HG03460 (cell line): ENCODE results near the gene SAFB2.
A peak's percentile ranks its signal among the peaks of the same experiment; 100 is the strongest.

Experiments
- ATAC-seq: cut with Tn5 transposase; IDR thresholded peaks from one replicate; pipeline ENCODE4 v1.9.1; 2021; ENCODE audit not compliant: unreplicated experiment

The SAFB2 gene

DNA sequence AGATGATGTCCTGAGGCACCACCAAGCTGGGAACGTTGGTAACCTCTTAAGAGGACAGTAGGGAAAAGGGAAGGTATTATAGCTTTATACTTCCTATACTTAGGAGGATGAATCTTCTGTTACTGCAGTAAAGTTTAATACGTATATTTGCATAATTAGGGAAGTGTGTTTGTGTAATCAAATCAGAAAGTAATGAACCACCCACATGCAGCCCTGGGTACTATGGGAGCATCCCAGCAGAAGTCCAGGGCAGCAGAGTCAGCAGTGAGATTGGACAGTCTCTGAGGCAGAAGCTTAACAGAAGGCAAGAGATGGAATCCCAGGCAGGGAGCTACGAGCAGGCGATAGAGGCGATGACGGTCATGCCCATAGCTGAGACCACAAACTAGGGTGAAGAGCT lies 12.9 kb upstream of the SAFB2 start:
- no peak for ATAC-seq

DNA sequence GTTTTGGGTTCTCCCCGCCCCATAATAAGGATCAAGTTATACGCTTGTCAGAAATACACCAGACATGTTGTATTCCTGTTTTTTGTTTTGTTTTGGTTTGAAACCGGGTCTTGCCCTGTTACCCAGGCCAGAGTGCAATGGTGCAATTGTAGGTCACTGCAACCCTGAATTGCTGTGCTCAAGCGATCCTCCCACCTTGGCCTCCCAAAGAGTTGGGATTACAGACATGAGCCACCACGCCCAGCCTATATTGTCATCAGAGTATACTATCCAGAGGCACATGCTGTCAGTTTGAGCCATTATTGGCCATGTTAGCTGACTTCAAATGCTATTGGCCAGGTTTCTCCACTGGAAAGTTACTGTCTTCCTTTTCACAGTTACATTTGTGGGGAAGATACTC lies 10.1 kb upstream of the SAFB2 start:
- ATAC-seq: no peak

DNA sequence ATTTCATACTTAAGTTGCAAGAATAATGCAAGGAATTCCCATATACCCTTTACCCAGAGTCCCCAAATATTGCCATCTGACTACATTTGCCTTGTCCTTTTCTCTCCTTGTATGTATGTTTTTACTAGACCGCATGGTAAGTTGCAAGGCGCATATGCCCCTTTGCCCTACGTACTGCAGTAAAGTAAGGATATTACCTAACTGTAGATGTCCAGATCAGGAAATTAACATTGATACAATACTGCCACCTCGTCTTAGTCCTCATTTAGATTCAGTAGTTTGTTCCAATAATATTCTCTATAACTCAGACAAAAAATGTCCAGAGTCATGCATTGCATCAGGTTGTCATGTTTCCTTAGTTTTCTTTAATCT lies 9.7 kb upstream of the SAFB2 start:
- ATAC-seq: no peak

DNA sequence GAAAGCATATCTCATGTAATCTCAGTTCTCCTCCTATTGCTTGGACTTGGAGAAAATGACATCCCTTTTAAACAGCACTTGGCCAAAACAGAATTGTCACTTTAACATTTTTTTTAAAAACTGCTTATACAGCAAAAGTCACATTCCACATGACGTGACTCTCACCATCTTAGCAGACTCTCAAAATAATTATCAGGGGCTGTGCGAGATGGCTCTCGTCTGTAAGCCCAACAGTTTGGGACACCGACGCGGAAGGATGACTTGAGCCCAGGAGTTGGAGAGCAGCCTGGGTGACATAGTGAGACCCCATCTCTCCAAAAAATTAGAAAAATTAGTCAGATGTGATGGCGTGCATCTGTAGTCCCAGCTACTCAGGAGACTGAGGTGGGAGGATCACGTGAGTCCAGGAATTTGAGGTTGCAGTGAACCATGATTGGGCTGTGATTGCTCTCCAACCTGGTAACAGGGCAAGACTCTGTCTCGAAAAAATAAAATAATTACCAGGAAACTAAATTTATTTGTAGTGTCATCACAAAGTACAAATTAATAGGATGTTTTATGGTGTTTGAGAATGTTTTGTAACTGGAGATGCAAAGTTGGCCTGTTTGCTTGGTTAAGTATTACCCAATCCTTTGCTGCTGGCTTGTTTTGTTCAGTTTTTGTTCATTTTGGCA lies 9.1 kb upstream of the SAFB2 start:
- ATAC-seq: no peak

DNA sequence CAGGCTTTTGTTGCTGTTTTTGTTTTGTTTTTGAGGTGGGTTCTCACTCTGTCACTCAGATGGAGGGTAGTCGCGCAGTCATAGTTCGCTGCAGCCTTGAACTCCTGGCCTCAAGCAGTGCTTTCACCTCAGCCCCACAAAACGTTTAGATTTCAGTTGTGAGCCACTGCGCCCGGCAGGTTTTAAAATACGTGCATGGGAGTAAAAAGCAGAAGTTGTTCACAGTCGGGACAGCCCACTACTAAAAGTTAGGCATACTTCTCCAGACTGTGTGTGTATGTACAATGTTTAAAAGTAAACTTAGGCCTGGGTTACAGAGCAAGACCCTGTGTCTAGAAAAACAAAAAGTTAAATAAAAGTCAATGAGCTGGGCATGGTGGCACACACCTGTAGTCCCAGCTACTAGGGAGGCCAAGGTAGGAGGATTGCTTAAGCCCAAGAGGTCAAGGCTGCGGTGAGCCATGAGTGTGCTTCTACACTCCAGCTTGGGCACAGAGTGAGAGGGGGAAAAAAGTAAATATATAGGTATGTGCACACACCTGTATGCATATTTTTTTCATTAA lies 6.4 kb upstream of the SAFB2 start:
- ATAC-seq: no peak

DNA sequence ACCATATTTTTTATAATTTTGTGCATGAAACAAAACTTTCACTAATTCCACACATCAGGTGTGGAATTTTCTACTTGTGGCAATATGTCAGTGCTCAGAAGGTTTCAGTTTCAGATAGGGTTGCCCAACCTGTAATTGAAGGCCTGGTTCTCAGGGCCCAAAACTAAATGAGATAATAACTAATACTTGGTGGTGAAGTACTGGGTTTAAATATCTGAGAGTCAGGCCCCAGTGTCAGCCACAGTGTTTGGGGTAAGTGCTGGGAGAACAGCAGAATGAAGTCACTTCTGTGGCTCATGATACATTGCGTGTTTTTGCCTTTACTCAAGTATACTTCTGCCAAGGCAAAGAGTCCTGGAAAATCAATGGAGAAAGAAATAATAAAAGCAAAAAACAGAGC lies 5.9 kb upstream of the SAFB2 start:
- no peak for ATAC-seq

DNA sequence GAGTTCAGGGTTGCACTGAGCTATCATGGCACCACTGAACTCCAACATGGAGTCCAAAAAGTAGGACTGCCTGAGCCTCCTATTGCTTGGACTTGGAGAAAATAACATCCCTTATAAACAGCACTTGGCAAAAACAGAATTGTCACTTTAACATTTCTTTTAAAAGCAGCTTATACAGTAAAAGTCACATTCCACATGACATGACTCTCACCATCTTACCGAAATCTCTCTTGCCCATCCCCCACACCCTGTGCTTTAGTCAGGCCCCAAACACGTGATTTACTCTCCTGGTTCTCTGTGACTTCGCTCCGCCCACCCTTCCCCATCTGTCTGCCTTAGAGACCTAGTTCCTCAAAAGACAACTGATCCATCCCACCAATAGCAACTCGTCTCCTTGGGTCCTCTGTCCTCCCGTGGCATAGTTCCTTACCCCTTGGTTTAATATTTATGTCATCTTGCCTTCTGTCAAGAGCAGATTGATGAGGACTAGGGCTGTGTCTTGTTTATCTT lies 4.9 kb upstream of the SAFB2 start:
- no peak for ATAC-seq

DNA sequence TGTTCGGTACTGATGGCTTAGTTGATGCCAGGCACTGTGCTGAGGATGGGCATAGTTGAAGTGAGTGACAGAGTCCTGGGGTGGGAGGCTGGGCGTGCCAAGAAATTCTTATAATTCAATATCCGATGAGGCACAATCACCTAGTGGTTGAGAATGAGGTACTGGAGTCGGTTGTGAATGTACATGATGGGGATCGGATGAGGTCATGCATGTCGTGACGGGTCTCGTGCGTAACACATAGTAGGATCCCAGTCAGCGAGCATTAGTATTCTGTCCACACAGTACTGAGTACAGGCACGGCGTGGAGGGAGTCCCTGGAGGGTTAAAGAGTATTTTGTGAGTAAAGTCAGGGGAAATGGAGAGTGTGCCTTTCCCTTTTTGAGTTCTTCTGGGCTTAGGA lies 3.1 kb upstream of the SAFB2 start:
- no peak for ATAC-seq

DNA sequence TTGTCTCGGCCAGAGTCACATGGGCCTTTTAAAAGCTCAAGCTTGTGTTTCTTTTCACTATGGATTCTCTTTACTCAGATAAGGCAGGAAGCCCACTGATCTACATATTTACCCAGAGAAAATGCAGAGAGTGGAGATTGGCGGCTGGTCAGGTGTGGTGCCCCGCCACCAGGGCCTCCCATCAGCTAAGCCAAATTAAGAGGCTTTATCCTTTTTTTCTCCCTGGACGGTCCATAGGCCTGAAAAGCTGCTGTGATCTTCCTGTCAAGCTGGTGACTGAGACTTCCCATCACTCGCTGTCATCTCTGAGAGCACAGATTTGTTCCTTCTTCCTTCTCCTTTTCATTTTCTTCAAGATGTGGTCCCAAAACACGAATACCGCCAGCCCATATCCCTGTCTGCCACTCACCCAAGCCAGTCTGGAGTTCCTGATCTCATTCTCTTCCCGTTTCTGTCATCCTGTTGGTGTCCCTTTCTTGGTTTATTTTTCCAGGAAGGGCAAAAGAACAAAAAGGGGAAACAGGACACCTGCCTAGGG lies 2.2 kb upstream of the SAFB2 start:
- ATAC-seq: no peak

DNA sequence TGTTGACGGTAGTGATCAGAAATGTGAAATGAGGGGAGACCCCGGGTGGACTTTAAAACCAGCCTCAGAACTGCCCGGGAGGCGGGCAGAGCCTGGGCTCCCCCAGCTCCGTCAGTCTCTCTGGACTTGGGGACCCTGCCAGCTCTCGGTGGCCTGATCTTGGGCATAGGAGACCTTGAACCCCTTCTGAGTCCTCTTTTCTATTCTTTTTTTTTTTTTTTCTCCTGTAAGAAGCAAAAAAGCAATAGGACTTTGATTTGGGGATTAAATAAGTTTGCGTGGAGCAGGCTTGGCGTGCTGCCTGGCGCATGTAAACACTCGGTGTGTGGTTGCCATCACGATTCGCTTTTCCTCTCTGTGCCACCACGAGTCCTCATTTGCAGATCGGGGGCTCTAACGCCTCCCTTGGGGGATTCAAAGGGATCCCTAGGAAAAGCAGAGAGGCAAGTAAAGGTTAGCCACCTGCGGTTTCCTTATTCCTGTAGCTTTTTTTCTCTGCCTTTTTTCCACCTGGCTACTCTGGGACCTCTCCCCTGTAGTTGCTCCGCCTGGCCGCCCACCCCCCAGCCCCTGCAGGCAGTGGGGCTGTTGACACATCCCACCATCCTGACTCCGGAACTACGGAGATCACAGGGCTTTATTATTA lies 1.6 kb upstream of the SAFB2 start:
- ATAC-seq: no peak

DNA sequence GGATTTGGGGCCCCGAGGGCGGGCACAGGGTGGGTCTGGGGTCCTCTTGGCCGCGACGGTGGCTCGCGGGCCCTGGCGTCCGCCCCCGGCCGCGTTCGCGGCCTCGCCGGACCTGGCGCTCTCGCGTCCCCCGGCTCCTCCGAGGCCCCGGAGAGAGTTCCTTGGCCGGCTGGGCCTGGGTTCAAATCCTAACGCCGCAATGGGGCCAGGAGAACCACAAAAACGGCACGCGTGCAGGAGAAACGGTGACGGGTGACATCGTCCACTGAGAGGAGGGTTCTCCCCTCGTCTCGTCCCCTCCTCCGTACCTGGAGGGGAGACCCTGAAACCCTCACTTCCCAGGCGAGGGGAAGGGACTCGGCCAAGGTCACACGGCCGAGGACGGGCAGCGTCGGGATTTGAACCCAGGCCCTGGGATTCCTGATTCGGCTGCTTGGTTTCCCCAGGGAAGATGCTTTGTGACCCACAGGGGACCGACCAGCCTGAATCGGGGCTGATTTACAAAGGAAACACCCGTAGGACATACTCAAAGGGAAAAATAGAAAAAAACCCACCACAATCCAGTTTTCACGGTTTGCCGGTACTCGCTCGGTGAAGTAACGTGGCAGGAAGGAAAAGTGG lies 931 bp upstream of the SAFB2 start:
- ATAC-seq: peak; percentile 4

DNA sequence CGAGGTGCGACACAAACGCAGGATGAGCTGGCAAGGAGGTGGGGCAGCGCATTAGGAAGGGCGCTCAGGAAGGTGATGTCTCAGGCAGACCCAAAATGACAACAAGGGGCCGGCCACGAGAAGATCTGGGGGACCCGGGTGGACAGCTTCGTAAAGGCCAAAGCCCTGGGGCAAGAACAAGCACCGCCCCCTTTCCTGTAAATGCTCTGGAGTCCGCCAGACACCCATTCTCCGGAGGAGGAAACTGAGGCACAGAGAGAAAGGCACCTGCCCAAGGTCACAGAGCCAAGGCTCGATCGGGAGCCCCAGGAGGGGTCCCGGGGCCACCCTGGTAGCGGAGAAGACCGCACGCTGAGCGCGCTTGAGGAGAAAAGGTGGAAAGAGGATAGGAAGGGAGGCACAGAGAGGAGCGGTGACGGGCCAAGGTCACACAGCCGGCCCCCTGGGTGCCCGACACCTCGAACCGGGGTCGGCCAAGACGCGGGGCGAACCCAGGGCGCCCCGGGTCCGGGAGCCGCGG lies 571 bp downstream of the SAFB2 start:
- ATAC-seq: peak; percentile 5

DNA sequence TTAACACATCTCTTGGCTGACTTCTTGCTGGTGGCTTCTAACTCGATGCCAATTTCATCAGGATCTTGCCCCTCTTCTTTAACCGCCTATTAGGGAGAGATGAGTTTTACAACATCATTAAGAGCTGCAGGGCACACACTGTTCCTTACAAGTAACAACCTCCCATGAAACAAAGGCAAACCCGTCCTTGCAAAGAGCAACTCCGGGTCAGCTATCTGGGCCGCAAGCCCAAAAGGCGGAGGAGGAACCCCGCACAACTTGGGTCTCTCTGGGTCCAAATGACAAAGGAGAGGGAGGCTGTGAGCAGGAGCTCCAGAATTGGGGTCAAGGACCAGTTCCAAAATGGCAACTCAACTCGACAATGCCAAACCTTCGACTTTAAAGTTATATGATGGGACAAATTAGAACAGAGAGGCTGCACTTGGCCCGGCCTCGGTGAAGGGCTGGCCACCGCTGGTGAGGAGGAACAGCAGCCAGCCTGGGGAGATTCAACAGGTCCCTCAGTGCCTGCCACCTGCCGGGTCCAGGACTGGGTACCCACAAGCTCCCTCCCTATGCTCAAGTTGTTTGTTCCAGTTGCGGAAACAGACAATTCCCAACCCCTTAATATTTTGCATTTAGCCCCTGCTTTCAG lies 1.1 kb downstream of the SAFB2 start:
- ATAC-seq: no peak

DNA sequence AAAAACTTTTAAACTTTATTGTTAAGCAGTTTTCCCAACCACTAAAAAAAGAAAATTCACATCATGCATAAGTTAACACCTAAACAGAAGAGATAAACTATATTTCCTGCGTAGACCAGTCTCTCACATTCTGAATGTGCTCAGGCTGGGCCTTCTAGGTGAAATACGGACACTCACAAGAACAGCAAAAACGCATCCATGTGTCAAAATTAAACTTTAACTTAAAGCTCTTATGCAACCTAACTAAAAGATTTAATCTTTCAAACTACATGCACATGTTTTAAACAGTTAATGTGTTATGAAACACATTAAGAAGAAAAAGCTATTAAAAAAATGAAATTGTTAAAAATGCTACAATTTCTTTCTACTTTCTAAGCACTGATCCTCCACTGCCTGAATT lies 2.6 kb downstream of the SAFB2 start:
- ATAC-seq: no peak

DNA sequence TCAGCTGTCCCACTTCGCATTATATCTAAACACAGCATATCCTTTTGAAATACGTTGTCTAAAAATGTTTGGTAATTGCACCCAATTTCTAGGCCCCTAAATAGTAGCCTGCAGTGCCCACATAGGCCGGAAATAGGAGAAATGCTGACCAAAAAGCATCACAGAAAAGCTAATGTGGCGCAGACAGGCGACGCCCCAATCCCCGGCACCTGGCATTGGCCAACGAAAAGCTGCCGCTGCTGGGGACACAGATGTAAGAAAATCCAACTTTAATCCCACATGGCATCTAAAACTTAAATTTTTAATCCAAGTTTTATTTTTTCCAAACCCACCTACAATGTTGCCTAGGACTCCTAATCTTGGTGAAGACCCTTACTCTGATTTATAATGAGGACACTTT lies 4.0 kb downstream of the SAFB2 start:
- no peak for ATAC-seq

DNA sequence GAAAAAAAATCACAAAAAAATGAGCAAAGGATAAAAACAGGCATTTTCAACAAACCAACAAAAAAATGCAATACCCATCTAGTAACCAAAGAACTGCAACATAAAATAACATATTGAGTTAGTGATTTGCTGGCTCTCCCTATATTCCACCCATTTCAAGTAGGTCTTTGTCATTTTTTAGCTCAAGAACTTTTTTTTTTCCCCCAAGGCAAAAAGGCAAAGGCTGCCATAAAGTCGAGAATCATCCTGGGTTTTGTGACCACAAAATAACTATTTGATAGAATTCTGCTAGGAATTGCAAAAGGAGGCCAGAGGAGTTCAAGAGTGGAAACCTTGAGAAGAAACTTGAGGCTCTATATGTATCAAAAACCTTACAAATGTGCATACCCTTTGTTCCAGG lies 5.5 kb downstream of the SAFB2 start:
- no peak for ATAC-seq

DNA sequence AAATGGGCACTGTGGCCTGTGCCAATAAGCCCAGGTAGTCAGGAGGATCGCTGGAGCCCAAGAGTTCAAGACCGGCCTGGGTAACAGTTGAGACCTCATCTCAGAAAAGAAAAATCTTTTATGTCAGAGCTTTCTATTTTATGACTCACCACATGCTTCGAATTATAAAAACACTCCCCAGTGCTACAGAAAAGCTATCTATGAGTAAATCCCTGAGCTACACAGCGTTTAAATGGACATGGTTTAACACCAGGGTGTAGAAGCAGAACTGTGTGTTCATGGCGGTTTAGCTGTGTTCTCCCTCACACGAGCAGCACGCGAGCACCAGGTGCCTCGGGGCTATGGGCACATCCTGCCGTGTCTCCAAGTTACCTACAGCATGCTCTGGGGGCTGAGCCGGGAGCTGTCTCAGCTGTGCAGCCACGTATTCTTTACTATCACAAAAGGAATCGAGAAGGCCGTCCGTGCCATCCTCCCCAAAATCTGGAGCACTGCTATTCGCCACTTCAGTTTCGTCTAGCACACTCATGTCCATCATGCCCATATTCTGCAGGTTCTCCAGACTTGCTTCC lies 6.7 kb downstream of the SAFB2 start:
- no peak for ATAC-seq

DNA sequence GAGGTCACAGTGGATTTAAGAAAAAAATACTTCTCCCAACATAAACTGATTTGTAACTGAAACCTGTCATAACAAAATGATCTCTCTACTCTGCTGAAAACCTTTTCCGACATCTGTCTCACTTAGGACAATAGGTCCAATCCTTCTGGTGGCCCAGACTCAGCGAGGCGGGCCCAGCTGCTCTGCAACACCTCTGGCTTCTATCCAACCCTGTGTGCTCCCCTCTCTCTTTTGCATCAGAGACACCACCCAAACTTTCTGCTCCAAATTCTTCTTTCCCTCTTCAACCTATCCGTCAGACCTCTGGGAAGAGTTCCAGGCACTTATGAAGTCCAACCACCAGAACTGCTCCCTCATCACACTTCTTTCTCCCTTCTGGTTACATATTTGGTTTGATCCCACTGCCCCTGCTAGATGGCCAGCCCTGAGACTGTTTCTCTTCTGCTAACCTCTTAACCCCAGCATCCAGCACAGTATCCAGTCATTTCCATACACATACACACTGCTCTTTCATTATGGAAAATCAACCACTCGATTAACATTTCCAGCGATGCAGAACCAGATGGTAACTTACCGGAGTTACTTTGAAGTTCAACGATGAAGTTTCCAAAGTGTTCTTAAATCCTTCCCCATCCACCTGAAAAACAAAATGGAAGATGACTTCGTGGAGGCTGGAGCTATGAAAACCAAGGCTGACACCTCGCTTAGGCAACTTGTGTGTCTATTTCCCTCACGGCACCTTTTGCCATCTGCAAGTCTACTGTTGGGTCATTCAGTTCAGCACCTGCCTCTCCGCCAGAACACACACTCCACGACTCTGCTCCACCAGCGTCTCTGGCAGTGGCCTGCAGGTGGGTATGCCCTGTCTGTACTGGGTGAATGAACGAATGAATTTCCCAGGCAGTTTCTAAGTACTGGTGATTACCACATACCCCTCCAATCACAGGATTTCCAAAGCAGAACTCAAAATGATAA lies 9.4 kb downstream of the SAFB2 start:
- ATAC-seq: no peak

DNA sequence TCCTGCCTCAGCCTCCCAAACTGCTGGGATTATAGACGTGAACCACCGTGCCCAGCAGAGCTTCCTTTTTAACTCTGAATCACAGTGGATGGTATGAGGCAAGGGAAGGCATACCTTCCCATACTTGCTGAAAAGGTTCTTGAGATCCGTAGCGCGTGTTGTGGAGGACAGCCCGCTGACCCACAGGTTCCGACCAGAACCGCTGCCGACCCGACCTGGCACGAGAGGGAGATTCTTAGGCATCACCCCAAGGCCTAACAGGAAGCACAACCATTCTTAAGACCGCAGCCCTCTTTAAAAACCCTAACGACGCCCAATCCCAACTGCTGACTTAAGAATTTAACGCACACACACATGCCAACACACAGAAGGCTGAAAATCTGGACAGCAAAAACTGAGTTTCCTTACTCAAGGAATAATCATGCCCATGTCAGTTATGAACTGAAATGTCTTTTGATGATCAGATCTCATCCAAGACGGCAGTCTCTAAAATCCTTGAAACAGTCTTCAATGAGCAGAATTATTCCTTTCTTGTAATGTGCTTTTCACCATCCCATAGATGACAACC lies 12.6 kb downstream of the SAFB2 start:
- ATAC-seq: no peak
